Stimulated activated CD8-positive, alpha-beta memory T cell treated with anti-CD3 and anti-CD28 coated beads, Interleukin-4, amount 100 ng/mL, for 4 hours (primary cell): Measurements from ENCODE around the gene TEX52.

Experiments used
- DNase-seq, 2 donors: peaks; one replicate each; pipeline ENCODE4 v3.0.0-alpha.2; 2020; ENCODE audit warnings: low read depth in 2 of 2, low spot score in 1 of 2

TEX52 gene

GRCh38 chr12:2833810-2834209 is 23.0 kb downstream of the TEX52 start:
- no peak for DNase-seq

- no peak for DNase-seq
These were observed 23.5 kb downstream of the TEX52 start for GRCh38 chr12:2833327-2833726.

- no peak for DNase-seq
These were observed 24.2 kb downstream of the TEX52 start for GRCh38 chr12:2832550-2833127.

GRCh38 chr12:2829275-2829674 is 27.6 kb downstream of the TEX52 start:
- DNase-seq, result no peak

- DNase-seq, result no peak
These were observed 29.9 kb downstream of the TEX52 start for GRCh38 chr12:2826721-2827515.

GRCh38 chr12:2826036-2826435 is 30.8 kb downstream of the TEX52 start:
- no peak for DNase-seq

GRCh38 chr12:2825132-2825531 is 31.7 kb downstream of the TEX52 start:
- no peak for DNase-seq

GRCh38 chr12:2824541-2824940 is 32.3 kb downstream of the TEX52 start:
- DNase-seq, result no peak

GRCh38 chr12:2823483-2823882 is 33.4 kb downstream of the TEX52 start:
- no peak for DNase-seq

- no peak for DNase-seq
These were observed 36.4 kb downstream of the TEX52 start for GRCh38 chr12:2820432-2820831.

GRCh38 chr12:2819810-2820209 is 37.0 kb downstream of the TEX52 start:
- DNase-seq, result no peak

- DNase-seq, result no peak
These were observed 43.3 kb downstream of the TEX52 start for GRCh38 chr12:2813214-2814185.

GRCh38 chr12:2812290-2813213 is 44.3 kb downstream of the TEX52 start, which contains the start of gene ITFG2:
Gene ITFG2 (plus strand): TSS chr12:2812668. CDS start chr12:2812761, 93 bp downstream.
- peak; percentile 93 to 94 for DNase-seq

- DNase-seq, result no peak
These were observed 45.0 kb downstream of the TEX52 start for GRCh38 chr12:2811801-2812200.

GRCh38 chr12:2806700-2807099 is 50.1 kb downstream of the TEX52 start:
- no peak for DNase-seq

- DNase-seq, result no peak
These were observed 51.7 kb downstream of the TEX52 start for GRCh38 chr12:2805143-2805520.

- DNase-seq, result no peak
These were observed 52.3 kb downstream of the TEX52 start for GRCh38 chr12:2804393-2805142.

- no peak for DNase-seq
These were observed 53.0 kb downstream of the TEX52 start for GRCh38 chr12:2803635-2804392.
